ENCODE data around the gene EFHC1. TPM values are rescaled to one million over a fixed set of nuclear protein-coding genes. Genes with fewer than 3 reads are reported as not detected.
A peak's percentile ranks its signal among the peaks of the same experiment; 100 is the strongest.

EFHC1 gene
- total and polyA plus RNA-seq, 2 of the 13 experiments (the other 11 are each of a cell fraction or from before 2014, with no cell fraction given), result 23.4 to 29.5 TPM

GRCh38 chr6:52545406-52546119 is 125.4 kb downstream of the EFHC1 start (continued):
- TF ChIP-seq ZNF574 (CRISPR knock-in tag; IDR thresholded peaks at IDR 0.05) (no peak; the same call in 1 of the 2 replicates), ARNTL (CRISPR knock-in tag; IDR thresholded peaks at IDR 0.05) (no peak), IKZF5 (CRISPR knock-in tag; IDR thresholded peaks at IDR 0.05) (no peak), TFAP4 (IDR thresholded peaks at IDR 0.05; ENCODE audit: borderline replicate concordance, low read depth) (no peak), ZHX1 (CRISPR knock-in tag; IDR thresholded peaks at IDR 0.05; ENCODE audit: low read depth) (no peak), CAMTA2 (CRISPR knock-in tag; IDR thresholded peaks at IDR 0.05; ENCODE audit: borderline replicate concordance) (no peak), IRF9 (CRISPR knock-in tag; IDR thresholded peaks at IDR 0.05; ENCODE audit: borderline replicate concordance) (peak; percentile 45; the same call in 1 of the 2 replicates), ZNF567 (CRISPR knock-in tag; IDR thresholded peaks at IDR 0.05; ENCODE audit: borderline replicate concordance) (no peak), ZNF10 (CRISPR knock-in tag; IDR thresholded peaks at IDR 0.05; ENCODE audit: borderline replicate concordance, low read depth) (no peak), ZBTB34 (CRISPR knock-in tag; IDR thresholded peaks at IDR 0.05) (no peak), ELF4 (CRISPR knock-in tag; IDR thresholded peaks at IDR 0.05; ENCODE audit: borderline replicate concordance) (no peak), REL (CRISPR knock-in tag; conservative IDR thresholded peaks at IDR 0.05) (no peak), ZNF432 (CRISPR knock-in tag; IDR thresholded peaks at IDR 0.05; ENCODE audit: borderline replicate concordance) (no peak), ZNF350 (CRISPR knock-in tag; IDR thresholded peaks at IDR 0.05; ENCODE audit: borderline replicate concordance, low read depth) (no peak), TCF7L2 (IDR thresholded peaks at IDR 0.05; ENCODE audit: low read depth, low read length) (no peak), GFI1 (CRISPR knock-in tag; IDR thresholded peaks at IDR 0.05; ENCODE audit: borderline replicate concordance) (0 out of 2 replicates have a peak, but pooled peaks have one; percentile 38), YEATS4 (CRISPR knock-in tag; IDR thresholded peaks at IDR 0.05; ENCODE audit: borderline replicate concordance) (no peak), GTF3A (CRISPR knock-in tag; conservative IDR thresholded peaks at IDR 0.05) (no peak)
